Muscle layer of colon (tissue), 2 donors: Measurements from ENCODE around the gene TLR3.

Source experiments
- H3K27ac ChIP-seq: one replicate; pipeline ENCODE4 v1.7.0; 2013; ENCODE audit warnings: low read depth, mild to moderate bottlenecking, low read length, moderate library complexity
- H3K27me3 ChIP-seq, 2 donors: one replicate each; pipeline ENCODE4 v1.7.0; 2013; ENCODE audit warnings: low read length in 2 of 2, mild to moderate bottlenecking in 2 of 2; ENCODE audit not compliant: insufficient read depth in 2 of 2, control insufficient read depth in 1 of 2
- H3K36me3 ChIP-seq: one replicate; pipeline ENCODE4 v1.7.0; 2013; ENCODE audit warnings: mild to moderate bottlenecking, low read length; ENCODE audit not compliant: insufficient read depth
- H3K4me1 ChIP-seq: one replicate; pipeline ENCODE4 v1.7.0; 2013; ENCODE audit warnings: mild to moderate bottlenecking, low read length; ENCODE audit not compliant: insufficient read depth
- H3K4me3 ChIP-seq, 2 donors: one replicate each; pipeline ENCODE4 v1.7.0; 2013; ENCODE audit warnings: low read length in 2 of 2, low read depth in 1 of 2, mild to moderate bottlenecking in 1 of 2, moderate library complexity in 1 of 2
- H3K9ac ChIP-seq: one replicate; pipeline ENCODE4 v1.7.0; 2013; ENCODE audit warnings: low read length
- H3K9me3 ChIP-seq: one replicate; pipeline ENCODE4 v1.7.0; 2013; ENCODE audit warnings: mild to moderate bottlenecking, low read length
- donor health status: abdominal sarcoma.
- donor health status: Adenocarcinoma of cecum.

The TLR3 gene

GRCh38 chr4:186082221-186082620, 13.3 kb downstream of the TLR3 start:
- Histone ChIP-seq H3K4me1 (no peaks in the 10 kb centered on the region), H3K27ac (no peak overlapping the region), H3K9ac (no peak overlapping the region), H3K9me3 (no peaks in the 10 kb centered on the region), H3K36me3 (peaks cover 16% of the 10 kb centered on the region), H3K27me3 (no peaks in the 10 kb centered on the region), H3K4me3 (no peak overlapping the region)

- Histone ChIP-seq H3K36me3 (no peaks in the 10 kb centered on the region), H3K9ac (no peak overlapping the region), H3K4me3 (no peak overlapping the region), H3K4me1 (no peaks in the 10 kb centered on the region), H3K9me3 (no peaks in the 10 kb centered on the region), H3K27me3 (no peaks in the 10 kb centered on the region), H3K27ac (no peak overlapping the region)
Observed at GRCh38 chr4:186088523-186088922, 19.6 kb downstream of the TLR3 start.

GRCh38 chr4:186092296-186092695, 23.3 kb downstream of the TLR3 start:
- H3K4me3 ChIP-seq: no peak overlapping the region
- no peaks in the 10 kb centered on the region for H3K9me3 ChIP-seq
- H3K36me3 ChIP-seq: no peaks in the 10 kb centered on the region
- H3K27me3 ChIP-seq: no peaks in the 10 kb centered on the region
- no peak overlapping the region for H3K27ac ChIP-seq
- no peaks in the 10 kb centered on the region for H3K4me1 ChIP-seq
- no peak overlapping the region for H3K9ac ChIP-seq

- Histone ChIP-seq H3K36me3 (no peaks in the 10 kb centered on the region), H3K27ac (no peak overlapping the region), H3K9me3 (no peaks in the 10 kb centered on the region), H3K9ac (no peak overlapping the region), H3K4me3 (no peak overlapping the region), H3K27me3 (no peaks in the 10 kb centered on the region), H3K4me1 (no peaks in the 10 kb centered on the region)
Observed at GRCh38 chr4:186095406-186095805, 26.4 kb downstream of the TLR3 start.

GRCh38 chr4:186096681-186097165, 27.8 kb downstream of the TLR3 start:
- no peaks in the 10 kb centered on the region for H3K36me3 ChIP-seq
- no peaks in the 10 kb centered on the region for H3K4me1 ChIP-seq
- H3K27me3 ChIP-seq: no peaks in the 10 kb centered on the region
- no peak overlapping the region for H3K4me3 ChIP-seq
- no peak overlapping the region for H3K9ac ChIP-seq
- no peak overlapping the region for H3K27ac ChIP-seq
- H3K9me3 ChIP-seq: no peaks in the 10 kb centered on the region

GRCh38 chr4:186097386-186097785, 28.4 kb downstream of the TLR3 start:
- Histone ChIP-seq H3K4me3 (no peak overlapping the region), H3K9me3 (no peaks in the 10 kb centered on the region), H3K36me3 (no peaks in the 10 kb centered on the region), H3K27me3 (no peaks in the 10 kb centered on the region), H3K9ac (no peak overlapping the region), H3K4me1 (no peaks in the 10 kb centered on the region), H3K27ac (no peak overlapping the region)

- H3K27ac ChIP-seq: no peak overlapping the region
- no peak overlapping the region for H3K4me3 ChIP-seq
- peaks cover 0 to 7% of the 10 kb centered on the region in 2 donors for H3K27me3 ChIP-seq
- H3K9me3 ChIP-seq: no peaks in the 10 kb centered on the region
- peaks cover 4% of the 10 kb centered on the region for H3K4me1 ChIP-seq
- no peaks in the 10 kb centered on the region for H3K36me3 ChIP-seq
- H3K9ac ChIP-seq: no peak overlapping the region
Observed at GRCh38 chr4:186102931-186103330, 34.0 kb downstream of the TLR3 start.

- Histone ChIP-seq H3K27ac (peak within 1 kb of the TSS; percentile 32), H3K4me3 (peak within 1 kb of the TSS; percentile 49 to 84), H3K9me3 (no peaks in the 10 kb centered on the region), H3K9ac (no peak within 1 kb of the TSS), H3K27me3 (peaks cover 0 to 7% of the 10 kb centered on the region in 2 donors), H3K4me1 (peaks cover 4% of the 10 kb centered on the region), H3K36me3 (no peaks in the 10 kb centered on the region)
Observed at GRCh38 chr4:186104114-186104889, 35.3 kb downstream of the TLR3 start, which contains the start of gene FAM149A. Gene FAM149A, plus strand, starts transcription at chr4:186104704.

GRCh38 chr4:186104890-186105646, 36.1 kb downstream of the TLR3 start:
- no peaks in the 10 kb centered on the region for H3K9me3 ChIP-seq
- no peak overlapping the region for H3K9ac ChIP-seq
- peaks cover 4% of the 10 kb centered on the region for H3K4me1 ChIP-seq
- peak overlapping the region; percentile 49 to 84 for H3K4me3 ChIP-seq
- H3K27me3 ChIP-seq: peaks cover 0 to 7% of the 10 kb centered on the region in 2 donors
- no peaks in the 10 kb centered on the region for H3K36me3 ChIP-seq
- H3K27ac ChIP-seq: peak overlapping the region; percentile 32

- Histone ChIP-seq H3K4me3 (peak overlapping the region; percentile 49 to 84), H3K9me3 (no peaks in the 10 kb centered on the region), H3K4me1 (peaks cover 4% of the 10 kb centered on the region), H3K27ac (peak overlapping the region; percentile 20), H3K27me3 (peaks cover 0 to 7% of the 10 kb centered on the region in 2 donors), H3K36me3 (no peaks in the 10 kb centered on the region), H3K9ac (no peak overlapping the region)
Observed at GRCh38 chr4:186105647-186106321, 36.8 kb downstream of the TLR3 start.

GRCh38 chr4:186107947-186108346, 39.0 kb downstream of the TLR3 start:
- Histone ChIP-seq H3K9ac (no peak overlapping the region), H3K27ac (no peak overlapping the region), H3K36me3 (no peaks in the 10 kb centered on the region), H3K9me3 (no peaks in the 10 kb centered on the region), H3K4me3 (no peak overlapping the region), H3K4me1 (peaks cover 4% of the 10 kb centered on the region), H3K27me3 (peaks cover 0 to 7% of the 10 kb centered on the region in 2 donors)
